HL-60 (cell line): ENCODE results near the gene DYNC1I1.

Experiments
- CTCF ChIP-seq: IDR thresholded peaks from one replicate; pipeline ENCODE4 v1.5.1; 2011; ENCODE audit warnings: low read length, control low read depth, inconsistent platforms; ENCODE audit not compliant: insufficient read depth
- GABPA ChIP-seq: IDR thresholded peaks from 2 replicates; pipeline ENCODE4 v1.6.1; 2012; ENCODE audit warnings: low read depth
- POLR2AphosphoS5 ChIP-seq: IDR thresholded peaks from 2 replicates; pipeline ENCODE4 v1.6.1; 2012; ENCODE audit warnings: low read depth
- REST ChIP-seq: IDR thresholded peaks from 2 replicates; pipeline ENCODE4 v1.6.1; 2012; ENCODE audit warnings: low read depth; ENCODE audit not compliant: insufficient replicate concordance
- SPI1 ChIP-seq: IDR thresholded peaks from 2 replicates; pipeline ENCODE4 v1.6.1; 2012; ENCODE audit warnings: low read depth, mild to moderate bottlenecking, borderline replicate concordance

DNA sequence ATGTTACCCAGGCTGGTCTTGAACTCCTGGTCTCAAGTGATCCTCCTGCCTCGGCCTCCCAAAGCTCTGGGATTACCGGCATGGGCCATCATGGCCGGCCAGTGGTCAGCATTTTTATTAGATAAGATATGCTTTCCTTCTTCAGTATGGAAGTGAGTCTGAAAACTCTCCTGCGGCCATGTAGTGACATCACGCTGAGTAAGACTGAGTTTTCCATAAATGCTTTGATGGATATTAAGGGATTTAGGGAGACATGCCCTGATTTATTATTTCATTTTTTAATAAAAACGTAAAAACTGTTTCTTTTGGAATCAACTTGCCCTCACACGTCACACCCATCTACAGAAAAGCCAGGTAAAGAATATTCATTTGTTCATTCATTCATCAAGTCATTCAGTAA lies 48.4 kb downstream of the DYNC1I1 start:
- no peak for TF ChIP-seq CTCF
- TF ChIP-seq REST, result no peak
- TF ChIP-seq POLR2AphosphoS5, result no peak
- no peak for TF ChIP-seq SPI1
- TF ChIP-seq GABPA, result no peak
